ENCODE results near the gene RPS19. TPM values are rescaled to one million over a fixed set of nuclear protein-coding genes. Genes with fewer than 3 reads are reported as not detected.

RPS19 gene
- total RNA-seq, 1 experiment from 2014 or later: 3,152 TPM

DNA sequence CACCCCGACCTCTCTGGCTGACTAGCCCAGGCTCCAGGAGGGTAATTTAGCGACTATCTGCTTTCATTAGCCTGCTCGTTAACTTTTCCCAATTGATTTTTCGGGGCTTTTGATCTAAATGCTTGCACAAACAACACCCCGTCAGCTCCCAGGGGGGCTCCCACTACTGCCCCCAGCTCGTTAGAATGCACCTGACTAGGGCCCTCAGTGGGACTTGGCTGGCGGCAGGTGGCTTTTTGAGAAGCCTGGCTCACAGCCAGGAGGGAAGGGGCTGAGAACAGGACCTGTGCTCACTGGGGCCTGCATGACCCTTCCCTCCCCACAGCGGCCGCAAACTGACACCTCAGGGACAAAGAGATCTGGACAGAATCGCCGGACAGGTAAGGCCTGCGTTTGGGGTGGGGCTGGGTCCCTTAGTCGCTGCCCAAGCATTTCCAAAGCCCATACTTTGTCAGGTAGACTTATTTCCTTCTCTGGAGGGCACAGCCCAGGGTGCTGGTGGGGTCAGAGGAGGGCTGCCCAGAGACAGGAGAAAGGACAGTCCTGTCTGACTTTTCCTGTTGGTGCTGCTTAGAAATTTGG, 9.4 kb downstream of the RPS19 start:
- ATAC-seq (no peak), DNase-seq (ENCODE audit: low spot score) (no peak)
- no peak for TF ChIP-seq IRF2 (CRISPR knock-in tag; IDR thresholded peaks at IDR 0.05; ENCODE audit: borderline replicate concordance, low read depth)
- no peak for TF ChIP-seq ESRRA (CRISPR knock-in tag; IDR thresholded peaks at IDR 0.05; ENCODE audit: borderline replicate concordance)
- TF ChIP-seq, protein P1, sequence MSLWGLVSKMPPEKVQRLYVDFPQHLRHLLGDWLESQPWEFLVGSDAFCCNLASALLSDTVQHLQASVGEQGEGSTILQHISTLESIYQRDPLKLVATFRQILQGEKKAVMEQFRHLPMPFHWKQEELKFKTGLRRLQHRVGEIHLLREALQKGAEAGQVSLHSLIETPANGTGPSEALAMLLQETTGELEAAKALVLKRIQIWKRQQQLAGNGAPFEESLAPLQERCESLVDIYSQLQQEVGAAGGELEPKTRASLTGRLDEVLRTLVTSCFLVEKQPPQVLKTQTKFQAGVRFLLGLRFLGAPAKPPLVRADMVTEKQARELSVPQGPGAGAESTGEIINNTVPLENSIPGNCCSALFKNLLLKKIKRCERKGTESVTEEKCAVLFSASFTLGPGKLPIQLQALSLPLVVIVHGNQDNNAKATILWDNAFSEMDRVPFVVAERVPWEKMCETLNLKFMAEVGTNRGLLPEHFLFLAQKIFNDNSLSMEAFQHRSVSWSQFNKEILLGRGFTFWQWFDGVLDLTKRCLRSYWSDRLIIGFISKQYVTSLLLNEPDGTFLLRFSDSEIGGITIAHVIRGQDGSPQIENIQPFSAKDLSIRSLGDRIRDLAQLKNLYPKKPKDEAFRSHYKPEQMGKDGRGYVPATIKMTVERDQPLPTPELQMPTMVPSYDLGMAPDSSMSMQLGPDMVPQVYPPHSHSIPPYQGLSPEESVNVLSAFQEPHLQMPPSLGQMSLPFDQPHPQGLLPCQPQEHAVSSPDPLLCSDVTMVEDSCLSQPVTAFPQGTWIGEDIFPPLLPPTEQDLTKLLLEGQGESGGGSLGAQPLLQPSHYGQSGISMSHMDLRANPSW (CRISPR knock-in tag; conservative IDR thresholded peaks at IDR 0.05; ENCODE audit: low read depth): no peak
- TF ChIP-seq TEAD4 (CRISPR knock-in tag; IDR thresholded peaks at IDR 0.05): no peak
- no peak for TF ChIP-seq MYBL2 (CRISPR knock-in tag; IDR thresholded peaks at IDR 0.05)
- no peak for TF ChIP-seq SMAD3 (CRISPR knock-in tag; IDR thresholded peaks at IDR 0.05; ENCODE audit: borderline replicate concordance)
- TF ChIP-seq ZNF219 (CRISPR knock-in tag; IDR thresholded peaks at IDR 0.05; ENCODE audit: borderline replicate concordance): no peak
- TF ChIP-seq TP53 (CRISPR knock-in tag; IDR thresholded peaks at IDR 0.05): no peak
- TF ChIP-seq ZBTB43 (CRISPR knock-in tag; IDR thresholded peaks at IDR 0.05): no peak
- TF ChIP-seq CDX4 (CRISPR knock-in tag; IDR thresholded peaks at IDR 0.05; ENCODE audit: borderline replicate concordance): no peak
- TF ChIP-seq, protein P2, sequence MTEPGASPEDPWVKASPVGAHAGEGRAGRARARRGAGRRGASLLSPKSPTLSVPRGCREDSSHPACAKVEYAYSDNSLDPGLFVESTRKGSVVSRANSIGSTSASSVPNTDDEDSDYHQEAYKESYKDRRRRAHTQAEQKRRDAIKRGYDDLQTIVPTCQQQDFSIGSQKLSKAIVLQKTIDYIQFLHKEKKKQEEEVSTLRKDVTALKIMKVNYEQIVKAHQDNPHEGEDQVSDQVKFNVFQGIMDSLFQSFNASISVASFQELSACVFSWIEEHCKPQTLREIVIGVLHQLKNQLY (CRISPR knock-in tag; IDR thresholded peaks at IDR 0.05): no peak
- no peak for TF ChIP-seq SMAD4 (CRISPR knock-in tag; IDR thresholded peaks at IDR 0.05)
- TF ChIP-seq, protein P3, sequence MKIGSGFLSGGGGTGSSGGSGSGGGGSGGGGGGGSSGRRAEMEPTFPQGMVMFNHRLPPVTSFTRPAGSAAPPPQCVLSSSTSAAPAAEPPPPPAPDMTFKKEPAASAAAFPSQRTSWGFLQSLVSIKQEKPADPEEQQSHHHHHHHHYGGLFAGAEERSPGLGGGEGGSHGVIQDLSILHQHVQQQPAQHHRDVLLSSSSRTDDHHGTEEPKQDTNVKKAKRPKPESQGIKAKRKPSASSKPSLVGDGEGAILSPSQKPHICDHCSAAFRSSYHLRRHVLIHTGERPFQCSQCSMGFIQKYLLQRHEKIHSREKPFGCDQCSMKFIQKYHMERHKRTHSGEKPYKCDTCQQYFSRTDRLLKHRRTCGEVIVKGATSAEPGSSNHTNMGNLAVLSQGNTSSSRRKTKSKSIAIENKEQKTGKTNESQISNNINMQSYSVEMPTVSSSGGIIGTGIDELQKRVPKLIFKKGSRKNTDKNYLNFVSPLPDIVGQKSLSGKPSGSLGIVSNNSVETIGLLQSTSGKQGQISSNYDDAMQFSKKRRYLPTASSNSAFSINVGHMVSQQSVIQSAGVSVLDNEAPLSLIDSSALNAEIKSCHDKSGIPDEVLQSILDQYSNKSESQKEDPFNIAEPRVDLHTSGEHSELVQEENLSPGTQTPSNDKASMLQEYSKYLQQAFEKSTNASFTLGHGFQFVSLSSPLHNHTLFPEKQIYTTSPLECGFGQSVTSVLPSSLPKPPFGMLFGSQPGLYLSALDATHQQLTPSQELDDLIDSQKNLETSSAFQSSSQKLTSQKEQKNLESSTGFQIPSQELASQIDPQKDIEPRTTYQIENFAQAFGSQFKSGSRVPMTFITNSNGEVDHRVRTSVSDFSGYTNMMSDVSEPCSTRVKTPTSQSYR (CRISPR knock-in tag; IDR thresholded peaks at IDR 0.05): no peak
- TF ChIP-seq ERG (CRISPR knock-in tag; IDR thresholded peaks at IDR 0.05): no peak
- no peak for TF ChIP-seq E2F5 (CRISPR knock-in tag; IDR thresholded peaks at IDR 0.05)
- TF ChIP-seq NR3C1 (CRISPR knock-in tag; conservative IDR thresholded peaks at IDR 0.05; ENCODE audit: low read depth): no peak
- TF ChIP-seq ETV6 (CRISPR knock-in tag; IDR thresholded peaks at IDR 0.05): no peak
- TF ChIP-seq, protein P4, sequence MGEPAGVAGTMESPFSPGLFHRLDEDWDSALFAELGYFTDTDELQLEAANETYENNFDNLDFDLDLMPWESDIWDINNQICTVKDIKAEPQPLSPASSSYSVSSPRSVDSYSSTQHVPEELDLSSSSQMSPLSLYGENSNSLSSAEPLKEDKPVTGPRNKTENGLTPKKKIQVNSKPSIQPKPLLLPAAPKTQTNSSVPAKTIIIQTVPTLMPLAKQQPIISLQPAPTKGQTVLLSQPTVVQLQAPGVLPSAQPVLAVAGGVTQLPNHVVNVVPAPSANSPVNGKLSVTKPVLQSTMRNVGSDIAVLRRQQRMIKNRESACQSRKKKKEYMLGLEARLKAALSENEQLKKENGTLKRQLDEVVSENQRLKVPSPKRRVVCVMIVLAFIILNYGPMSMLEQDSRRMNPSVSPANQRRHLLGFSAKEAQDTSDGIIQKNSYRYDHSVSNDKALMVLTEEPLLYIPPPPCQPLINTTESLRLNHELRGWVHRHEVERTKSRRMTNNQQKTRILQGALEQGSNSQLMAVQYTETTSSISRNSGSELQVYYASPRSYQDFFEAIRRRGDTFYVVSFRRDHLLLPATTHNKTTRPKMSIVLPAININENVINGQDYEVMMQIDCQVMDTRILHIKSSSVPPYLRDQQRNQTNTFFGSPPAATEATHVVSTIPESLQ (CRISPR knock-in tag; IDR thresholded peaks at IDR 0.05): no peak
- no peak for TF ChIP-seq ZNF425 (CRISPR knock-in tag; conservative IDR thresholded peaks at IDR 0.05)
- no peak for TF ChIP-seq NR1H2 (CRISPR knock-in tag; IDR thresholded peaks at IDR 0.05)
- Mint-ChIP-seq H3K36me3 (peaks cover 59% of the 10 kb centered on the region), H3K4me3 (no peak overlapping the region), H3K4me1 (peaks cover 22% of the 10 kb centered on the region), H3K9me3 (no peaks in the 10 kb centered on the region), H3K27ac (no peak overlapping the region), H3K27me3 (ENCODE audit: low read depth) (no peaks in the 10 kb centered on the region)
- ChIA-PET CTCF (no interaction called here), POLR2A (interaction anchor here (1.2 to 4.3 kb wide), 2 partner anchors 9 kb away, joined by 13 to 30 read pairs; partner anchors contain the start of gene RPS19)
